GM12878 (cell line): ENCODE data around the gene CAPS. TPM values are rescaled to one million over a fixed set of nuclear protein-coding genes. Genes with fewer than 3 reads are reported as not detected.

ENCODE experiments used
- ATAC-seq: fragments of 200-7000 bp; cut with Tn5 transposase; 3 replicates; pipeline ENCODE4 v1.9.1; 2020; ENCODE audit warnings: mild to moderate bottlenecking, moderate library complexity
- BruUV-seq: library from RNA; stranded (reverse); fragments of 400-500 nt; replicated peaks from 2 replicates; lab custom pipeline; 2021; lab: Mats Ljungman, UMichigan
- CTCF ChIA-PET: fragments of 300-600 bp; sonication (Branson Sonifier 250); formaldehyde crosslinking; extraction: SDS; loops from one replicate; lab custom pipeline; 2021; ENCODE audit warnings: inconsistent platforms; lab: Yijun Ruan, JAX
- POLR2A ChIA-PET: fragments of 350-600 bp; formaldehyde crosslinking; extraction: SDS; loops from one replicate; lab custom pipeline; 2021; ENCODE audit warnings: inconsistent platforms; lab: Charles Lee
- RAD21 ChIA-PET: fragments of 300-600 bp; sonication (Branson Sonifier 250); formaldehyde crosslinking; loops from one replicate; lab custom pipeline; 2023; ENCODE audit warnings: antibody characterized with exemption; ENCODE audit not compliant: unreplicated experiment; lab: Charles Lee
- SMC1A ChIA-PET: fragments of 300-600 bp; sonication (Branson Sonifier 250); formaldehyde crosslinking; loops from one replicate; lab custom pipeline; 2023; ENCODE audit not compliant: unreplicated experiment, uncharacterized antibody; lab: Charles Lee
- DNase-seq: peaks from one replicate; pipeline ENCODE4 v3.0.0-alpha.2; 2011; ENCODE audit warnings: low read depth, low spot score
- FAIRE-seq: peaks from 3 replicates; lab custom pipeline; 2011; peaks lifted over from hg19 to GRCh38; lab: Jason Lieb, UNC
- H2AFZ ChIP-seq: 2 replicates; pipeline ENCODE4 v1.6.0; 2011; ENCODE audit warnings: low read depth, low read length, control low read depth; ENCODE audit not compliant: control insufficient read depth
- H3K27ac ChIP-seq: 2 replicates; pipeline ENCODE4 v1.5.1; 2011; ENCODE audit warnings: control low read depth; ENCODE audit not compliant: control insufficient read depth, insufficient read depth
- H3K27me3 ChIP-seq, 2 experiments: replicated peaks in 1 of 2; 2 replicates each; pipeline versions ENCODE4 v1.6.0 to v1.6.1; 2011; ENCODE audit warnings: low read length in 1 of 2; ENCODE audit not compliant: control insufficient read depth in 2 of 2, insufficient read depth in 2 of 2
- H3K36me3 ChIP-seq, 2 experiments: 2 replicates each; pipeline ENCODE4 v1.5.1; 2011; ENCODE audit warnings: low read length in 1 of 2; ENCODE audit not compliant: control insufficient read depth in 2 of 2, insufficient read depth in 2 of 2
- H3K4me1 ChIP-seq: 2 replicates; pipeline ENCODE4 v1.6.1; 2011; ENCODE audit warnings: mild to moderate bottlenecking, low read length, moderate library complexity, mixed read lengths; ENCODE audit not compliant: control insufficient read depth, insufficient read depth
- H3K4me2 ChIP-seq: 2 replicates; pipeline ENCODE4 v1.6.0; 2011; ENCODE audit warnings: control low read depth; ENCODE audit not compliant: control insufficient read depth, insufficient read depth
- H3K4me3 ChIP-seq: fragments of 200-600 bp; sonication (generic); 2 replicates; pipeline ENCODE4 v1.5.1; 2016
- H3K79me2 ChIP-seq: 2 replicates; pipeline ENCODE4 v1.6.0; 2011; ENCODE audit warnings: low read length; ENCODE audit not compliant: control insufficient read depth, insufficient read depth
- H3K9ac ChIP-seq: 2 replicates; pipeline ENCODE4 v1.8.0; 2011; ENCODE audit warnings: low read length, control low read depth, mixed read lengths; ENCODE audit not compliant: control insufficient read depth, insufficient read depth
- H3K9me3 ChIP-seq: replicated peaks from 3 replicates; pipeline ENCODE4 v1.5.1; 2011; ENCODE audit warnings: mild to moderate bottlenecking, low read length; ENCODE audit not compliant: control insufficient read depth, insufficient read depth
- H4K20me1 ChIP-seq: 2 replicates; pipeline ENCODE4 v1.6.0; 2011; ENCODE audit not compliant: control insufficient read depth, insufficient read depth
- ESRRA ChIP-seq: IDR thresholded peaks from 2 replicates; pipeline ENCODE4 v1.6.1; 2012; ENCODE audit warnings: mild to moderate bottlenecking, low read length, improper control_type of control experiment
- MEF2B ChIP-seq: fragments of 450-650 bp; IDR thresholded peaks from 2 replicates; pipeline ENCODE4 v1.6.1; 2018; ENCODE audit warnings: mild to moderate bottlenecking, moderate library complexity; ENCODE audit not compliant: partially characterized antibody, poor library complexity, severe bottlenecking
- POLR2A ChIP-seq: IDR thresholded peaks from 2 replicates; pipeline ENCODE4 v1.6.1; 2011; ENCODE audit warnings: low read depth, mild to moderate bottlenecking, low read length
- RCOR1 ChIP-seq: conservative IDR thresholded peaks from 2 replicates; pipeline ENCODE4 v1.6.1; 2012; ENCODE audit warnings: low read depth, low read length, improper control_type of control experiment
- TBL1XR1 ChIP-seq: IDR thresholded peaks from 2 replicates; pipeline ENCODE4 v1.6.1; 2012; ENCODE audit warnings: low read depth, low read length, improper control_type of control experiment
- WGBS: methylation state at CpG from one replicate; pipeline ENCODE4 v1.1.6; 2016; ENCODE audit warnings: low lambda C conversion rate; ENCODE audit not compliant: insufficient replicate concordance, insufficient coverage; ENCODE audit errors: missing lambda C conversion rate; 5-methylcytosine and 5-hydroxymethylcytosine counted together
- in situ Hi-C: fragments of 300-500 bp; cut with MboI; formaldehyde crosslinking; loops from 9 replicates; pipeline ENCODE4 v1.14.3; 2018; ENCODE audit warnings: mixed read lengths
- intact Hi-C: fragments of 100-400 bp; cut with micrococcal nuclease; formaldehyde crosslinking; loops from one replicate; pipeline ENCODE4 v1.14.2; 2022; ENCODE audit not compliant: unreplicated experiment
- polyA plus RNA-seq, 11 experiments: library from polyadenylated mRNA; depleted of rRNA in 4 of 11; unstranded in 6 of 11; stranded (reverse) in 5 of 11; fragments of >200 nt; fragmentation: Nextera tagmentation in 4 of 11; fragmentation: Illumina TruSeq in 1 of 11; extraction: Ambion mirVana in 4 of 11; extraction: Trizol in 1 of 11; gene quantifications; 1 replicate in 1 of 11; 2 replicates in 10 of 11; pipeline versions ENCODE4 v1.2.1 to v1.2.3, GENCODE V29; 2011 to 2016; ENCODE audit warnings: inconsistent platforms in 2 of 11, missing spikeins in 2 of 11, low read depth in 1 of 11
- total RNA-seq, 4 experiments: library from RNA; depleted of rRNA in 3 of 4; stranded (reverse); fragments of >200 nt in 3 of 4; fragmentation: Illumina TruSeq in 1 of 4; extraction: Trizol in 1 of 4; gene quantifications; 2 replicates each; pipeline versions ENCODE4 v1.2.1 to v1.2.3, GENCODE V29; 2013 to 2021
- TF ChIP-seq, protein P1 (sequence below): IDR thresholded peaks from 2 replicates; pipeline ENCODE4 v1.6.1; 2012; ENCODE audit warnings: low read length, inconsistent platforms
- TF ChIP-seq, protein P2 (sequence below): IDR thresholded peaks from 2 replicates; pipeline ENCODE4 v1.6.1; 2012; ENCODE audit warnings: mild to moderate bottlenecking, low read depth, low read length

Gene CAPS
- total and polyA plus RNA-seq, 10 of the 15 experiments (the other 5 are each of a cell fraction or from before 2014, with no cell fraction given), result 0.09 to 6.9 (median 2.9) TPM

DNA sequence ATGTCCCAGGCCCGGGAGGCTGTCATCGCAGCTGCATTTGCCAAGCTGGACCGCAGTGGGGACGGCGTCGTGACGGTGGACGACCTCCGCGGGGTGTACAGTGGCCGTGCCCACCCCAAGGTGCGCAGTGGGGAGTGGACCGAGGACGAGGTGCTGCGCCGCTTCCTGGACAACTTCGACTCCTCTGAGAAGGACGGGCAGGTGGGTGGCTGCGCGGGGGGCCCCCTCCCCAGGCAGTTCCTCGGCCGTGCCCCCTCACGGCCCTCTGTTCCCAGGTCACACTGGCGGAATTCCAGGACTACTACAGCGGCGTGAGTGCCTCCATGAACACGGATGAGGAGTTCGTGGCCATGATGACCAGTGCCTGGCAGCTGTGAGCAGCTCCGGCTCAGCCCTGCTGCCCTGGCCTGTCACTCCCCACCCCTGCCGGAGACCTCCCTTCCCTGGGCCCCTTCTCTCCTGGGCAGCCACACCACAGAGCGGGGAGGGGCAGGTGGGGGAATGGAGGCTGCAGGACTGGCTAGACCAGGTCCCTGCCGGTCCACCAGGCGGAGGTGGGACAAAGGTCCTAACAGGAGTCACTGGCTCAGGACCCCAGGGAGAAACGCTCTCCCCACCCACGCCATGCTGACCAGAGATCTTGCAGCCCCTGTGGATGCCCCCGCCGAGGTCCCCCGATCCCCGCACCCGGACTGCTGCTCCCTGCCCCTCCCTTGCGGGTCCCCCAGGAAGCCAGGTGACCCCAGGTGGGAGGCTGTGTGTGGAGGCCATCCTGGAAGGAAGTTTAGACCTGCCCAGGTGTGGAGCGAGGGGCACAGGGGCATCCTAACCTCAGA lies 1.1 kb downstream of the CAPS start:
- intact Hi-C loops, result no loop called here
- in situ Hi-C loops, result no loop called here
- CTCF ChIA-PET, result no interaction called here
- H3K9me3 ChIP-seq, result no peaks in the 10 kb centered on the region
- RAD21 ChIA-PET, result no interaction called here
- H3K4me2 ChIP-seq, result no peak overlapping the region
- no peaks in the 10 kb centered on the region for H3K79me2 ChIP-seq
- TF ChIP-seq RCOR1 (no peak), POLR2A (peak; percentile 42; the same call in 1 of the 2 replicates)
- H3K4me1 ChIP-seq, result no peaks in the 10 kb centered on the region
- SMC1A ChIA-PET, result no interaction called here
- peaks cover 3 to 27% of the 10 kb centered on the region in 2 experiments; a peak in 3 of 4 replicates for H3K36me3 ChIP-seq
- H2AFZ ChIP-seq, result no peak overlapping the region
- no TSS peak for BruUV-seq
- no peak overlapping the region for H3K27ac ChIP-seq
- no peak for FAIRE-seq
- H3K27me3 ChIP-seq, result no peaks in the 10 kb centered on the region
- H3K9ac ChIP-seq, result no peak overlapping the region
- POLR2A ChIA-PET, result no interaction called here
- H4K20me1 ChIP-seq, result no peaks in the 10 kb centered on the region
- 97% methylated on average over 42 of the region's 42 CpGs for WGBS
- ATAC-seq, result no peak
- H3K4me3 ChIP-seq, result no peak overlapping the region
- DNase-seq, result no peak

DNA sequence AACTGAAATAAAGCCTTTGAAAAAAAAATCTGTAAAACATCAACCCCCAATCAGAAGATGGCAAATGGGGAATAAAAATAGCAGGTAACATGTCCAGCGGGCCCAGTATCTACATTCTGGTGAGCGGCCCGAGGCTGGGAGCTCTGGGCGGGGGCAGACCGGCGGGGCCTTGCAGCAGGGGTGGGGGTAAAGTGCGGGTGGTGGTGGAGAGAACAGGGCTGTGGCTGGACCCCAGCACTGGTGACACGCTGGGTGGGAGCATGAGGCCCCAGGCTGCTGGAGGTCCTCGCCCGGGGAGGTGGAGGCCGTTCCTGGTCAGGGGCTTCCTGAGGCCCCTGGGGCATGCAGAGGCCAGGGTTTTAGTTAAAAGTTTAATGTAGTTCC lies 1.7 kb downstream of the CAPS start:
- H3K4me3 ChIP-seq, result no peak overlapping the region
- RAD21 ChIA-PET, result no interaction called here
- WGBS, result 93% methylated on average over 11 of the region's 11 CpGs
- no peaks in the 10 kb centered on the region for H3K9me3 ChIP-seq
- in situ Hi-C loops (no loop called here), intact Hi-C loops (no loop called here)
- SMC1A ChIA-PET, result no interaction called here
- H3K36me3 ChIP-seq, result peaks cover 3 to 27% of the 10 kb centered on the region in 2 experiments; a peak in 3 of 4 replicates
- H3K79me2 ChIP-seq, result no peaks in the 10 kb centered on the region
- no peak overlapping the region for H3K9ac ChIP-seq
- H4K20me1 ChIP-seq, result no peaks in the 10 kb centered on the region
- ATAC-seq (no peak), DNase-seq (no peak), FAIRE-seq (no peak)
- no peaks in the 10 kb centered on the region for H3K27me3 ChIP-seq
- H2AFZ ChIP-seq, result no peak overlapping the region
- CTCF ChIA-PET, result no interaction called here
- POLR2A ChIA-PET, result no interaction called here
- no TSS peak for BruUV-seq
- H3K27ac ChIP-seq, result no peak overlapping the region
- no peaks in the 10 kb centered on the region for H3K4me1 ChIP-seq
- H3K4me2 ChIP-seq, result no peak overlapping the region
- TF ChIP-seq, protein P1, sequence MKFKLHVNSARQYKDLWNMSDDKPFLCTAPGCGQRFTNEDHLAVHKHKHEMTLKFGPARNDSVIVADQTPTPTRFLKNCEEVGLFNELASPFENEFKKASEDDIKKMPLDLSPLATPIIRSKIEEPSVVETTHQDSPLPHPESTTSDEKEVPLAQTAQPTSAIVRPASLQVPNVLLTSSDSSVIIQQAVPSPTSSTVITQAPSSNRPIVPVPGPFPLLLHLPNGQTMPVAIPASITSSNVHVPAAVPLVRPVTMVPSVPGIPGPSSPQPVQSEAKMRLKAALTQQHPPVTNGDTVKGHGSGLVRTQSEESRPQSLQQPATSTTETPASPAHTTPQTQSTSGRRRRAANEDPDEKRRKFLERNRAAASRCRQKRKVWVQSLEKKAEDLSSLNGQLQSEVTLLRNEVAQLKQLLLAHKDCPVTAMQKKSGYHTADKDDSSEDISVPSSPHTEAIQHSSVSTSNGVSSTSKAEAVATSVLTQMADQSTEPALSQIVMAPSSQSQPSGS, result no peak
- TF ChIP-seq ESRRA, result no peak
- TF ChIP-seq, protein P2, sequence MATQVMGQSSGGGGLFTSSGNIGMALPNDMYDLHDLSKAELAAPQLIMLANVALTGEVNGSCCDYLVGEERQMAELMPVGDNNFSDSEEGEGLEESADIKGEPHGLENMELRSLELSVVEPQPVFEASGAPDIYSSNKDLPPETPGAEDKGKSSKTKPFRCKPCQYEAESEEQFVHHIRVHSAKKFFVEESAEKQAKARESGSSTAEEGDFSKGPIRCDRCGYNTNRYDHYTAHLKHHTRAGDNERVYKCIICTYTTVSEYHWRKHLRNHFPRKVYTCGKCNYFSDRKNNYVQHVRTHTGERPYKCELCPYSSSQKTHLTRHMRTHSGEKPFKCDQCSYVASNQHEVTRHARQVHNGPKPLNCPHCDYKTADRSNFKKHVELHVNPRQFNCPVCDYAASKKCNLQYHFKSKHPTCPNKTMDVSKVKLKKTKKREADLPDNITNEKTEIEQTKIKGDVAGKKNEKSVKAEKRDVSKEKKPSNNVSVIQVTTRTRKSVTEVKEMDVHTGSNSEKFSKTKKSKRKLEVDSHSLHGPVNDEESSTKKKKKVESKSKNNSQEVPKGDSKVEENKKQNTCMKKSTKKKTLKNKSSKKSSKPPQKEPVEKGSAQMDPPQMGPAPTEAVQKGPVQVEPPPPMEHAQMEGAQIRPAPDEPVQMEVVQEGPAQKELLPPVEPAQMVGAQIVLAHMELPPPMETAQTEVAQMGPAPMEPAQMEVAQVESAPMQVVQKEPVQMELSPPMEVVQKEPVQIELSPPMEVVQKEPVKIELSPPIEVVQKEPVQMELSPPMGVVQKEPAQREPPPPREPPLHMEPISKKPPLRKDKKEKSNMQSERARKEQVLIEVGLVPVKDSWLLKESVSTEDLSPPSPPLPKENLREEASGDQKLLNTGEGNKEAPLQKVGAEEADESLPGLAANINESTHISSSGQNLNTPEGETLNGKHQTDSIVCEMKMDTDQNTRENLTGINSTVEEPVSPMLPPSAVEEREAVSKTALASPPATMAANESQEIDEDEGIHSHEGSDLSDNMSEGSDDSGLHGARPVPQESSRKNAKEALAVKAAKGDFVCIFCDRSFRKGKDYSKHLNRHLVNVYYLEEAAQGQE, result no peak
- no peak for TF ChIP-seq MEF2B
- TF ChIP-seq TBL1XR1, result no peak
